Psoas muscle (tissue), 8 donors: ENCODE data around the gene UTS2B. TPM values are rescaled to one million over a fixed set of nuclear protein-coding genes. Genes with fewer than 3 reads are reported as not detected.
A peak's percentile ranks its signal among the peaks of the same experiment; 100 is the strongest.

Experiments
- ATAC-seq, 4 donors: fragments of 200-7000 bp; cut with Tn5 transposase; one replicate each; pipeline ENCODE4 v1.9.1; 2020; ENCODE audit warnings: moderate library complexity in 3 of 4, mild to moderate bottlenecking in 2 of 4
- DNase-seq, 2 donors: peaks; one replicate each; pipeline ENCODE4 v3.0.0-alpha.2; 2020
- H3K27ac ChIP-seq: fragments of 200-600 bp; one replicate; pipeline ENCODE4 v1.8.0; 2022
- H3K27me3 ChIP-seq, 3 donors: fragments of 200-600 bp in 1 of 3; one replicate each; pipeline versions ENCODE4 v1.6.1 to v1.8.0; 2013 to 2022; ENCODE audit warnings: low read length in 2 of 3, mild to moderate bottlenecking in 2 of 3, moderate library complexity in 1 of 3; ENCODE audit not compliant: insufficient read depth in 3 of 3
- H3K36me3 ChIP-seq, 2 donors: fragments of 200-600 bp in 1 of 2; one replicate each; pipeline versions ENCODE4 v1.6.1 to v1.8.0; 2013 to 2022; ENCODE audit warnings: low read depth in 1 of 2, mild to moderate bottlenecking in 1 of 2, moderate library complexity in 1 of 2; ENCODE audit not compliant: insufficient read depth in 1 of 2
- H3K4me1 ChIP-seq: fragments of 200-600 bp; one replicate; pipeline ENCODE4 v1.8.0; 2022
- H3K4me3 ChIP-seq: fragments of 200-600 bp; one replicate; pipeline ENCODE4 v1.8.0; 2022; ENCODE audit warnings: mild to moderate bottlenecking
- H3K9me3 ChIP-seq: fragments of 200-600 bp; one replicate; pipeline ENCODE4 v1.8.0; 2022
- CTCF ChIP-seq: fragments of 200-600 bp; IDR thresholded peaks from one replicate; pipeline ENCODE4 v1.8.0; 2022; ENCODE audit warnings: antibody characterized with exemption
- WGBS, 3 donors: extraction: QIAGEN DNeasy Blood & Tissue Kit; methylation state at CpG; one replicate each; pipeline versions ENCODE4 v1.1.6 to v1.1.7; 2013; 5-methylcytosine and 5-hydroxymethylcytosine counted together
- intact Hi-C, 2 donors: fragments of 100-400 bp; cut with DNase I; formaldehyde crosslinking; loops; one replicate each; pipeline versions ENCODE4 v1.11.0 to v1.14.2; 2022
- polyA plus RNA-seq, 3 donors: library from polyadenylated mRNA; stranded (reverse); fragments of 200-250 nt; gene quantifications; one replicate each; pipeline ENCODE4 v1.2.3, GENCODE V29; 2013
- total RNA-seq, 4 donors: library from RNA; stranded (reverse); fragmentation: NEBNext Ultra II Directional in 2 of 4; extraction: Animal tissue kit (Norgen Biotek cat#: 25700) in 2 of 4; gene quantifications; one replicate each; pipeline versions ENCODE4 v1.2.1 to v1.2.4, GENCODE V29; 2021 to 2023
- donor health status: healthy with polysubstance abuse.
- donor health status: DM: no; HTN: no; CAD: no; lungs with moderate emphysema.
- donor health status: Bipolar disorder and iron deficiency.
- donor health status: healthy.
- donor health status: DM: yes; HTN: yes; CAD: no.
- donor health status: DM: no; HTN: no; CAD: no.
- donor health status: DM: no; HTN: no; CAD: no.
- donor health status: DM: yes; HTN: yes; CAD: no.

The UTS2B gene
- total and polyA plus RNA-seq, 7 donors: 0.03 to 0.22 (median 0.05) TPM; not detected in 3

- H3K4me3 ChIP-seq: no peak overlapping the region
These were observed 26.5 kb upstream of the UTS2B start for GRCh38 chr3:191356631-191357439.

GRCh38 chr3:191355406-191355805 is 25.1 kb upstream of the UTS2B start:
- peaks cover 41% of the 10 kb centered on the region for H3K4me1 ChIP-seq
- no peak for TF ChIP-seq CTCF
- DNase-seq: no peak
- no peak overlapping the region for H3K27ac ChIP-seq
- intact Hi-C loops: no loop called here
- H3K4me3 ChIP-seq: no peak overlapping the region
- ATAC-seq: no peak
- H3K9me3 ChIP-seq: no peaks in the 10 kb centered on the region
- peaks cover 7 to 26% of the 10 kb centered on the region in 2 donors for H3K36me3 ChIP-seq
- WGBS, 3 donors: 85 to 95% (median 95%) methylated on average over 4 of the region's 4 CpGs
- no peaks in the 10 kb centered on the region for H3K27me3 ChIP-seq

More at GRCh38 chr3:191356631-191357439, 26.5 kb upstream of the UTS2B start:
- 49 to 51% (median 50%) methylated on average over 5 of the region's 5 CpGs for WGBS, 3 donors
- intact Hi-C loops: no loop called here
- Histone ChIP-seq H3K27ac (peak overlapping the region; percentile 31), H3K36me3 (peaks cover 12 to 40% of the 10 kb centered on the region in 2 donors), H3K9me3 (no peaks in the 10 kb centered on the region), H3K4me1 (peaks cover 38% of the 10 kb centered on the region), H3K27me3 (no peaks in the 10 kb centered on the region)
- DNase-seq (peak in 1 of 2 donors; percentile 34), ATAC-seq (peak; percentile 47 to 83 (median 77))
- no peak for TF ChIP-seq CTCF

GRCh38 chr3:191353022-191353777 is 22.9 kb upstream of the UTS2B start:
- no peaks in the 10 kb centered on the region for H3K27me3 ChIP-seq
- H3K4me1 ChIP-seq: peaks cover 42% of the 10 kb centered on the region
- intact Hi-C loops: no loop called here
- no peak overlapping the region for H3K27ac ChIP-seq
- no peak overlapping the region for H3K4me3 ChIP-seq
- ATAC-seq (no peak), DNase-seq (no peak)
- H3K9me3 ChIP-seq: no peaks in the 10 kb centered on the region
- no peak for TF ChIP-seq CTCF
- peaks cover 0 to 9% of the 10 kb centered on the region in 2 donors for H3K36me3 ChIP-seq
- 56 to 71% (median 63%) methylated on average over 7 of the region's 7 CpGs for WGBS, 3 donors

GRCh38 chr3:191352014-191352413 is 21.7 kb upstream of the UTS2B start:
- Histone ChIP-seq H3K27ac (no peak overlapping the region), H3K4me3 (no peak overlapping the region), H3K9me3 (no peaks in the 10 kb centered on the region), H3K4me1 (peaks cover 41% of the 10 kb centered on the region), H3K36me3 (no peaks in the 10 kb centered on the region), H3K27me3 (no peaks in the 10 kb centered on the region)
- no peak for TF ChIP-seq CTCF
- intact Hi-C loops: no loop called here
- DNase-seq: no peak
- peak in 1 of 4 donors; percentile 33 for ATAC-seq
- 69 to 76% (median 74%) methylated on average over 1 of the region's 1 CpG for WGBS, 3 donors
